ENCODE measurements around the gene CYTH1.
"Not testable (repeated sequence)": the region's sequence is repeated elsewhere in the genome, so short reads cannot be mapped to it uniquely, and the experiment has no call there.

The CYTH1 gene

GRCh38 chr17:78687125-78687524 is 94.9 kb downstream of the CYTH1 start:
- no peak for DNase-seq

GRCh38 chr17:78684026-78684425 is 98.0 kb downstream of the CYTH1 start:
- peak; percentile 31 for DNase-seq

GRCh38 chr17:78683408-78683961 is 98.6 kb downstream of the CYTH1 start:
- DNase-seq: no peak

- DNase-seq: no peak
Observed at GRCh38 chr17:78682363-78682762, 99.7 kb downstream of the CYTH1 start.

- no peak for DNase-seq
Observed at GRCh38 chr17:78680436-78680835, 101.6 kb downstream of the CYTH1 start.

- no peak for DNase-seq
Observed at GRCh38 chr17:78679495-78680395, 102.3 kb downstream of the CYTH1 start.

GRCh38 chr17:78678711-78679110 is 103.4 kb downstream of the CYTH1 start:
- no peak for DNase-seq

- no peak for DNase-seq
Observed at GRCh38 chr17:78678222-78678557, 103.9 kb downstream of the CYTH1 start.

GRCh38 chr17:78677303-78678221 is 104.5 kb downstream of the CYTH1 start:
- DNase-seq: no peak

GRCh38 chr17:78676412-78677302 is 105.4 kb downstream of the CYTH1 start:
- DNase-seq: no peak

GRCh38 chr17:78675836-78676235 is 106.2 kb downstream of the CYTH1 start:
- DNase-seq: no peak

- no peak for DNase-seq
Observed at GRCh38 chr17:78675316-78675616, 106.8 kb downstream of the CYTH1 start.

- peak; percentile 43 for DNase-seq
Observed at GRCh38 chr17:78674595-78675315, 107.3 kb downstream of the CYTH1 start.

GRCh38 chr17:78674156-78674555 is 107.9 kb downstream of the CYTH1 start:
- DNase-seq: no peak

GRCh38 chr17:78673395-78673794 is 108.7 kb downstream of the CYTH1 start:
- DNase-seq: no peak

GRCh38 chr17:78672871-78673371 is 109.2 kb downstream of the CYTH1 start:
- DNase-seq: no peak

- no peak for DNase-seq
Observed at GRCh38 chr17:78672005-78672404, 110.1 kb downstream of the CYTH1 start.

GRCh38 chr17:78671726-78672001 is 110.4 kb downstream of the CYTH1 start:
- not testable (repeated sequence) for DNase-seq

GRCh38 chr17:78670850-78671725 is 111.0 kb downstream of the CYTH1 start:
- no peak for DNase-seq

GRCh38 chr17:78669975-78670518 is 112.0 kb downstream of the CYTH1 start:
- no peak for DNase-seq
